ENCODE results near the gene ANTXR2. TPM values are rescaled to one million over a fixed set of nuclear protein-coding genes. Genes with fewer than 3 reads are reported as not detected.

The ANTXR2 gene
- total RNA-seq, 6 experiments from 2014 or later = 24.5 to 86.0 (median 33.7) TPM

DNA sequence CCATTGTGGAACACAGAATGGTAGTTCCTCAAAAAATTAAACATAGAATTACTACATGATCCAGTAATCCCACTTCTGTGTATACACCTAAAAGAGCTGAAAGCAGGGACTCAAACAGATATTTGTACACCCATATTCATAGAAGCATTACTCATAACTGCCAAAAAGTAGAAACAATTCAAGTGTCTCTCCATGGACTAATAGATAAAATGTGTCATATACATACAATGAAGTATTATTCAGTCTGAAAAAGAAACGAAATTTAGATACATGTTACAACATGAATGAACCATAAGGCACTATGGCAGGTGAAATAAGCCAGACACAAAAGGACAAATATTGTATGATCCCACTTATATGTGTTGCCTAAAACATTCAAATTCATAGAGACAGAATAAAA is 145.1 kb downstream of the ANTXR2 start:
- WGBS (ENCODE audit: insufficient coverage, low coverage, low lambda C conversion rate, missing lambda C conversion rate) = 83% methylated on average over 1 of the region's 1 CpG
- H3K36me3 ChIP-seq = no peaks in the 10 kb centered on the region

DNA sequence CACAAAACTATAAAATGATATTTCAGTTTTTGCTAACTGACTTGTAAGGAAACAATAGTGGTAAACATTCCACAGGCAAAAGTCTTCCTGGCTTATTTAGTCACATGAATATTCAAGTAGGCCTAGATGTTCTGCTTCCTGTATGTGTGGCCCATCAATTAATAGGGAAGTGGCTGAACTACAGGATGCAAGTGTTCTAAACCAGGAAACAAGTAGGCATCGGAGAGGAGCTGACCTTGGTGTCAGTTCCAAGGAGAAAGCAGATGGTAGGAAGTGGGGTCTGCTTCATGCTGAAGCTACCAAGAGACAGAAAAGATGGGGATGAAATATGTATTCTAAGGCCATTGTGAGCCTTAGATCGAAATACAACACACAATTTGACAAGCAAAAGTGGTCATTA is 149.7 kb downstream of the ANTXR2 start:
- intact Hi-C loops (cut with DNase I) = no loop called here
- H3K4me3 ChIP-seq = no peak overlapping the region
- no peak for ATAC-seq

More for the DNA sequence above, 145.1 kb downstream of the ANTXR2 start:
- H3K9me3 ChIP-seq = no peaks in the 10 kb centered on the region
- TF ChIP-seq, protein P1, sequence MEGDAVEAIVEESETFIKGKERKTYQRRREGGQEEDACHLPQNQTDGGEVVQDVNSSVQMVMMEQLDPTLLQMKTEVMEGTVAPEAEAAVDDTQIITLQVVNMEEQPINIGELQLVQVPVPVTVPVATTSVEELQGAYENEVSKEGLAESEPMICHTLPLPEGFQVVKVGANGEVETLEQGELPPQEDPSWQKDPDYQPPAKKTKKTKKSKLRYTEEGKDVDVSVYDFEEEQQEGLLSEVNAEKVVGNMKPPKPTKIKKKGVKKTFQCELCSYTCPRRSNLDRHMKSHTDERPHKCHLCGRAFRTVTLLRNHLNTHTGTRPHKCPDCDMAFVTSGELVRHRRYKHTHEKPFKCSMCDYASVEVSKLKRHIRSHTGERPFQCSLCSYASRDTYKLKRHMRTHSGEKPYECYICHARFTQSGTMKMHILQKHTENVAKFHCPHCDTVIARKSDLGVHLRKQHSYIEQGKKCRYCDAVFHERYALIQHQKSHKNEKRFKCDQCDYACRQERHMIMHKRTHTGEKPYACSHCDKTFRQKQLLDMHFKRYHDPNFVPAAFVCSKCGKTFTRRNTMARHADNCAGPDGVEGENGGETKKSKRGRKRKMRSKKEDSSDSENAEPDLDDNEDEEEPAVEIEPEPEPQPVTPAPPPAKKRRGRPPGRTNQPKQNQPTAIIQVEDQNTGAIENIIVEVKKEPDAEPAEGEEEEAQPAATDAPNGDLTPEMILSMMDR (IDR thresholded peaks at IDR 0.05) = no peak
- no peak for TF ChIP-seq POLR2A (IDR thresholded peaks at IDR 0.05)
- DNase-seq (no peak), ATAC-seq (no peak)
- H3K4me3 ChIP-seq = no peak overlapping the region
- intact Hi-C loops (cut with DNase I) = no loop called here
- no peaks in the 10 kb centered on the region for H3K4me1 ChIP-seq
- H3K27me3 ChIP-seq = no peaks in the 10 kb centered on the region
- H3K27ac ChIP-seq = no peak overlapping the region

GRCh38 chr4:79922011-79922410 is 151.0 kb downstream of the ANTXR2 start:
- ATAC-seq = no peak

More for the DNA sequence above, 149.7 kb downstream of the ANTXR2 start:
- Histone ChIP-seq H3K4me1 (no peaks in the 10 kb centered on the region), H3K36me3 (no peaks in the 10 kb centered on the region), H3K27ac (no peak overlapping the region), H3K9me3 (no peaks in the 10 kb centered on the region), H3K27me3 (no peaks in the 10 kb centered on the region)
- DNase-seq = no peak
- WGBS (ENCODE audit: insufficient coverage, low coverage, low lambda C conversion rate, missing lambda C conversion rate) = 71% methylated on average over 1 of the region's 2 CpGs
- TF ChIP-seq POLR2A (IDR thresholded peaks at IDR 0.05) = no peak
- TF ChIP-seq, protein P1 (IDR thresholded peaks at IDR 0.05) = no peak

GRCh38 chr4:79920163-79920853 is 152.7 kb downstream of the ANTXR2 start:
- no peaks in the 10 kb centered on the region for H3K9me3 ChIP-seq
- DNase-seq (no peak), ATAC-seq (no peak)
- no peaks in the 10 kb centered on the region for H3K4me1 ChIP-seq
- H3K27ac ChIP-seq = no peak overlapping the region
- H3K27me3 ChIP-seq = no peaks in the 10 kb centered on the region
- no peak overlapping the region for H3K4me3 ChIP-seq
- intact Hi-C loops (cut with DNase I) = no loop called here
- no peaks in the 10 kb centered on the region for H3K36me3 ChIP-seq
- WGBS (ENCODE audit: insufficient coverage, low coverage, low lambda C conversion rate, missing lambda C conversion rate) = 57% methylated on average over 3 of the region's 3 CpGs
- no peak for TF ChIP-seq POLR2A (IDR thresholded peaks at IDR 0.05)
- TF ChIP-seq, protein P1 (IDR thresholded peaks at IDR 0.05) = no peak

More at GRCh38 chr4:79922011-79922410, 151.0 kb downstream of the ANTXR2 start:
- TF ChIP-seq, protein P1 (IDR thresholded peaks at IDR 0.05) = no peak
- no peak for TF ChIP-seq POLR2A (IDR thresholded peaks at IDR 0.05)
- H3K4me1 ChIP-seq = no peaks in the 10 kb centered on the region
- 92% methylated on average over 1 of the region's 1 CpG for WGBS (ENCODE audit: insufficient coverage, low coverage, low lambda C conversion rate, missing lambda C conversion rate)
- intact Hi-C loops (cut with DNase I) = no loop called here
- no peak overlapping the region for H3K4me3 ChIP-seq
- H3K36me3 ChIP-seq = no peaks in the 10 kb centered on the region
- H3K27ac ChIP-seq = no peak overlapping the region
- no peaks in the 10 kb centered on the region for H3K9me3 ChIP-seq
- DNase-seq = no peak
- H3K27me3 ChIP-seq = no peaks in the 10 kb centered on the region

All from right lobe of liver (tissue), 6 donors.